HG02981 (cell line): ENCODE results near the gene DMC1.

Source experiments
- ATAC-seq: cut with Tn5 transposase; IDR thresholded peaks from one replicate; pipeline ENCODE4 v1.9.1; 2021; ENCODE audit warnings: mild to moderate bottlenecking, moderate library complexity; ENCODE audit not compliant: unreplicated experiment

The DMC1 gene

GRCh38 chr22:38567531-38568285 is 2.3 kb downstream of the DMC1 start:
- ATAC-seq: no peak

- ATAC-seq: no peak
Observed at GRCh38 chr22:38566726-38567504, 3.1 kb downstream of the DMC1 start.

- no peak for ATAC-seq
Observed at GRCh38 chr22:38565441-38565840, 4.5 kb downstream of the DMC1 start.

GRCh38 chr22:38564669-38565068 is 5.3 kb downstream of the DMC1 start:
- ATAC-seq: no peak

- no peak for ATAC-seq
Observed at GRCh38 chr22:38554281-38554680, 15.7 kb downstream of the DMC1 start.

- no peak for ATAC-seq
Observed at GRCh38 chr22:38549101-38549894, 20.7 kb downstream of the DMC1 start.

- no peak for ATAC-seq
Observed at GRCh38 chr22:38540701-38541100, 29.3 kb downstream of the DMC1 start.

GRCh38 chr22:38531251-38531938 is 38.6 kb downstream of the DMC1 start:
- ATAC-seq: no peak

GRCh38 chr22:38524429-38524828 is 45.6 kb downstream of the DMC1 start:
- ATAC-seq: no peak

- ATAC-seq: no peak
Observed at GRCh38 chr22:38523479-38523878, 46.5 kb downstream of the DMC1 start.

GRCh38 chr22:38523029-38523428 is 47.0 kb downstream of the DMC1 start:
- no peak for ATAC-seq

- no peak for ATAC-seq
Observed at GRCh38 chr22:38519453-38520250, 50.3 kb downstream of the DMC1 start.

GRCh38 chr22:38518620-38519019 is 51.4 kb downstream of the DMC1 start:
- ATAC-seq: no peak

GRCh38 chr22:38513063-38513462 is 56.9 kb downstream of the DMC1 start:
- ATAC-seq: no peak

- ATAC-seq: no peak
Observed at GRCh38 chr22:38510416-38510970, 59.5 kb downstream of the DMC1 start.

GRCh38 chr22:38506118-38506962 is 63.6 kb downstream of the DMC1 start, which contains the start of gene DDX17:
Gene DDX17, minus strand, starts transcription at chr22:38506311.
- ATAC-seq: peak; percentile 80

GRCh38 chr22:38505541-38506117 is 64.4 kb downstream of the DMC1 start:
- ATAC-seq: peak; percentile 21

- ATAC-seq: no peak
Observed at GRCh38 chr22:38504731-38505540, 65.0 kb downstream of the DMC1 start.
